Upper lobe of left lung (tissue), 6 donors: ENCODE data around the gene STARD8. TPM values are rescaled to one million over a fixed set of nuclear protein-coding genes. Genes with fewer than 3 reads are reported as not detected.

Experiments used
- ATAC-seq, 2 donors: fragments of 200-7000 bp; cut with Tn5 transposase; one replicate each; pipeline ENCODE4 v1.9.1; 2022; ENCODE audit warnings: mild to moderate bottlenecking in 2 of 2, moderate library complexity in 2 of 2; ENCODE audit not compliant: low FRiP score in 2 of 2
- DNase-seq, 2 donors: peaks; one replicate each; pipeline ENCODE4 v3.0.0-alpha.2; 2019 to 2020
- H3K27ac ChIP-seq, 4 donors: fragments of 200-600 bp; sonication (generic); one replicate each; pipeline ENCODE4 v1.5.1; 2016 to 2019
- H3K27me3 ChIP-seq, 4 donors: fragments of 200-600 bp; sonication (generic); one replicate each; pipeline ENCODE4 v1.5.1; 2017 to 2019
- H3K36me3 ChIP-seq, 4 donors: fragments of 200-600 bp; sonication (generic); one replicate each; pipeline ENCODE4 v1.5.1; 2016 to 2019
- H3K4me1 ChIP-seq, 4 donors: fragments of 200-600 bp; sonication (generic); one replicate each; pipeline ENCODE4 v1.5.1; 2018 to 2019
- H3K4me3 ChIP-seq, 4 donors: fragments of 200-600 bp; sonication (generic); one replicate each; pipeline ENCODE4 v1.5.1; 2017 to 2019; ENCODE audit warnings: mild to moderate bottlenecking in 2 of 4, moderate library complexity in 1 of 4
- H3K9me3 ChIP-seq, 4 donors: fragments of 200-600 bp; sonication (generic); one replicate each; pipeline ENCODE4 v1.5.1; 2018 to 2019
- CTCF ChIP-seq, 6 experiments: fragments of 450-650 bp in 4 of 6; fragments of 200-600 bp in 2 of 6; sonication (generic) in 2 of 6; IDR thresholded peaks; one replicate each; pipeline ENCODE4 v1.5.1; 2016 to 2019; ENCODE audit warnings: antibody characterized with exemption in 6 of 6
- EP300 ChIP-seq, 4 donors: sonication (generic); formaldehyde crosslinking; IDR thresholded peaks; one replicate each; pipeline ENCODE4 v1.5.1; 2017; ENCODE audit warnings: antibody characterized with exemption in 4 of 4, control low read depth in 2 of 4
- POLR2A ChIP-seq, 4 donors: fragments of 450-650 bp; IDR thresholded peaks; one replicate each; pipeline ENCODE4 v1.5.1; 2016 to 2017; ENCODE audit warnings: antibody characterized with exemption in 4 of 4, mild to moderate bottlenecking in 2 of 4
- POLR2AphosphoS5 ChIP-seq, 2 donors: sonication (generic); formaldehyde crosslinking; IDR thresholded peaks; one replicate each; pipeline ENCODE4 v1.5.1; 2017; ENCODE audit warnings: antibody characterized with exemption in 2 of 2
- WGBS, 2 donors: methylation state at CpG; one replicate each; pipeline ENCODE4 v1.1.5; 2017 to 2018; 5-methylcytosine and 5-hydroxymethylcytosine counted together
- small RNA-seq, 4 donors: library from RNA; depleted of rRNA; stranded (forward); fragments of <200 nt; gene quantifications; one replicate each; pipeline ENCODE3, GENCODE V24; 2016
- total RNA-seq, 6 donors: library from RNA; depleted of rRNA in 4 of 6; stranded (reverse); fragments of >200 nt in 4 of 6; gene quantifications; one replicate each; pipeline versions ENCODE4 v1.1.0 to v1.2.1, GENCODE V29; 2016 to 2021
- donor health status: DM: no; HTN: no; CAD: no; lungs with moderate emphysema.
- donor health status: DM: no; HTN: yes; CAD: no; lungs with severe emphysema.

Gene STARD8
- total RNA-seq, 6 donors from 2014 or later, result 13.9 to 43.1 (median 25.8) TPM

DNA sequence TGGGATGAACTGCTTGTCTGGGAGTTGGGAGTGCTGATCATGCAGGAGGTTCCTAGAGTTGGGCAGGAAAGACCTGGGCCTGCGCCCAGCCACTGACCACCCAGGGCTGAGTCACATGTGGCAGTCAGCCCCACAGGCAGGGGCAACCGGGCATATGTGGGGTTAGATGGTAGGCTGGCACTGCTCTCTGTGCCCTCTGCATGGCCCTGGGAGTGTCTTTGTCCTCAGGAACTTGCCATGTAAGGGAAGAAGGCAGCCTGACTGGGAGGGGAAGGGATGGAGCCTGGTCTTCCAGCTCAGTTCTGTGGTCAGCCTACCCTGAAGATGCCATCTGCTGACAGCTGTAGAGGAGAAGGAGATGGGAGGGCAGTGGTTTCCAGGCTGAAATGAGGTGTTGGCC, 111.2 kb downstream of the STARD8 start:
- H3K27me3 ChIP-seq, result no peaks in the 10 kb centered on the region
- H3K27ac ChIP-seq, result no peak overlapping the region
- no peak overlapping the region for H3K4me3 ChIP-seq
- H3K9me3 ChIP-seq, result no peaks in the 10 kb centered on the region
- no peak for DNase-seq
- no peak for ATAC-seq
- WGBS, 2 donors, result 84 to 100% methylated on average over 1 to 2 of the region's 2 CpGs
- H3K36me3 ChIP-seq, result no peaks in the 10 kb centered on the region
- TF ChIP-seq CTCF (IDR thresholded peaks at IDR 0.05) (no peak), POLR2AphosphoS5 (IDR thresholded peaks at IDR 0.05) (no peak), POLR2A (IDR thresholded peaks at IDR 0.05) (no peak), EP300 (IDR thresholded peaks at IDR 0.05) (no peak)
- H3K4me1 ChIP-seq, result no peaks in the 10 kb centered on the region

- 56 to 88% methylated on average over 2 of the region's 2 CpGs for WGBS, 2 donors
- no peaks in the 10 kb centered on the region for H3K9me3 ChIP-seq
- no peaks in the 10 kb centered on the region for H3K27me3 ChIP-seq
- H3K4me3 ChIP-seq, result no peak overlapping the region
- no peaks in the 10 kb centered on the region for H3K36me3 ChIP-seq
- H3K4me1 ChIP-seq, result no peaks in the 10 kb centered on the region
- TF ChIP-seq POLR2A (IDR thresholded peaks at IDR 0.05), result no peak
- TF ChIP-seq POLR2AphosphoS5 (IDR thresholded peaks at IDR 0.05), result no peak
- TF ChIP-seq EP300 (IDR thresholded peaks at IDR 0.05), result no peak
- no peak for TF ChIP-seq CTCF (IDR thresholded peaks at IDR 0.05)
- ATAC-seq, result no peak
- DNase-seq, result no peak
- no peak overlapping the region for H3K27ac ChIP-seq
These were observed 113.6 kb downstream of the STARD8 start for GRCh38 chrX:68761086-68761485.

GRCh38 chrX:68762766-68763165, 115.3 kb downstream of the STARD8 start:
- DNase-seq, result no peak
- H3K9me3 ChIP-seq, result no peaks in the 10 kb centered on the region
- TF ChIP-seq POLR2AphosphoS5 (IDR thresholded peaks at IDR 0.05), result no peak
- TF ChIP-seq CTCF (IDR thresholded peaks at IDR 0.05), result no peak
- no peak for TF ChIP-seq POLR2A (IDR thresholded peaks at IDR 0.05)
- no peak for TF ChIP-seq EP300 (IDR thresholded peaks at IDR 0.05)
- H3K36me3 ChIP-seq, result no peaks in the 10 kb centered on the region
- no peak overlapping the region for H3K4me3 ChIP-seq
- ATAC-seq, result no peak
- H3K4me1 ChIP-seq, result no peaks in the 10 kb centered on the region
- no peak overlapping the region for H3K27ac ChIP-seq
- H3K27me3 ChIP-seq, result no peaks in the 10 kb centered on the region

- ATAC-seq (no peak), DNase-seq (no peak)
- Histone ChIP-seq H3K27me3 (no peaks in the 10 kb centered on the region), H3K4me1 (no peaks in the 10 kb centered on the region), H3K36me3 (no peaks in the 10 kb centered on the region), H3K4me3 (no peak overlapping the region), H3K27ac (no peak overlapping the region), H3K9me3 (no peaks in the 10 kb centered on the region)
- no peak for TF ChIP-seq POLR2AphosphoS5 (IDR thresholded peaks at IDR 0.05)
- no peak for TF ChIP-seq EP300 (IDR thresholded peaks at IDR 0.05)
- no peak for TF ChIP-seq POLR2A (IDR thresholded peaks at IDR 0.05)
- no peak for TF ChIP-seq CTCF (IDR thresholded peaks at IDR 0.05)
- WGBS, 2 donors, result 86 to 93% methylated on average over 4 of the region's 4 CpGs
These were observed 116.0 kb downstream of the STARD8 start for GRCh38 chrX:68763481-68763880.

Small RNA genes lying within 50 kb of the gene (small RNA-seq; reads per million reads assigned to genes)
- 0 reads per million in 4 donors for gene COX6CP12

Other genes starting within 250 kb of the STARD8 start
- gene OPHN1, start 214.2 kb upstream of the STARD8 start, total RNA-seq, result 10 to 100 TPM; 10.0 to 40.9 (median 10.8) TPM
- 10 to 100 TPM; 15.7 to 43.0 (median 32.6) TPM for gene YIPF6, start 148.6 kb upstream of the STARD8 start, total RNA-seq
- gene EFNB1, start 181.4 kb downstream of the STARD8 start, total RNA-seq, result 10 to 100 TPM; 17.8 to 74.7 (median 40.0) TPM